ENCODE results near the gene ACTG1. TPM values are rescaled to one million over a fixed set of nuclear protein-coding genes. Genes with fewer than 3 reads are reported as not detected.
A peak's percentile ranks its signal among the peaks of the same experiment; 100 is the strongest.

The ACTG1 gene
- total RNA-seq, 1 donor, result 10,242 TPM

GRCh38 chr17:81474958-81475357 is 37.6 kb downstream of the ACTG1 start:
- no peak for TF ChIP-seq CTCF (IDR thresholded peaks at IDR 0.05; ENCODE audit: insufficient read depth, low read depth, low read length)

GRCh38 chr17:81473019-81473418 is 39.6 kb downstream of the ACTG1 start:
- no peak overlapping the region for H3K4me3 ChIP-seq (ENCODE audit: low read depth, low read length)
- DNase-seq (ENCODE audit: low read depth), result no peak
- no peak for TF ChIP-seq CTCF (IDR thresholded peaks at IDR 0.05; ENCODE audit: insufficient read depth, low read depth, low read length)

More at GRCh38 chr17:81474958-81475357, 37.6 kb downstream of the ACTG1 start:
- H3K4me3 ChIP-seq (ENCODE audit: low read depth, low read length), result no peak overlapping the region
- DNase-seq (ENCODE audit: low read depth), result no peak

GRCh38 chr17:81471818-81472456 is 40.7 kb downstream of the ACTG1 start:
- DNase-seq (ENCODE audit: low read depth), result peak; percentile 80
- peak; percentile 46 for TF ChIP-seq CTCF (IDR thresholded peaks at IDR 0.05; ENCODE audit: insufficient read depth, low read depth, low read length)
- no peak overlapping the region for H3K4me3 ChIP-seq (ENCODE audit: low read depth, low read length)

GRCh38 chr17:81470944-81471817 is 41.4 kb downstream of the ACTG1 start:
- H3K4me3 ChIP-seq (ENCODE audit: low read depth, low read length), result no peak overlapping the region
- no peak for TF ChIP-seq CTCF (IDR thresholded peaks at IDR 0.05; ENCODE audit: insufficient read depth, low read depth, low read length)
- DNase-seq (ENCODE audit: low read depth), result no peak

- no peak for DNase-seq (ENCODE audit: low read depth)
- TF ChIP-seq CTCF (IDR thresholded peaks at IDR 0.05; ENCODE audit: insufficient read depth, low read depth, low read length), result no peak
- H3K4me3 ChIP-seq (ENCODE audit: low read depth, low read length), result no peak overlapping the region
Measured at GRCh38 chr17:81470270-81470943, 42.2 kb downstream of the ACTG1 start.

- DNase-seq (ENCODE audit: low read depth), result no peak
- no peak for TF ChIP-seq CTCF (IDR thresholded peaks at IDR 0.05; ENCODE audit: insufficient read depth, low read depth, low read length)
- H3K4me3 ChIP-seq (ENCODE audit: low read depth, low read length), result no peak overlapping the region
Measured at GRCh38 chr17:81469266-81469665, 43.3 kb downstream of the ACTG1 start.
